ENCODE measurements around the gene TRPC4. TPM values are rescaled to one million over a fixed set of nuclear protein-coding genes. Genes with fewer than 3 reads are reported as not detected.

Gene TRPC4
- total RNA-seq, 1 experiment from 2014 or later: 0.22 TPM

DNA sequence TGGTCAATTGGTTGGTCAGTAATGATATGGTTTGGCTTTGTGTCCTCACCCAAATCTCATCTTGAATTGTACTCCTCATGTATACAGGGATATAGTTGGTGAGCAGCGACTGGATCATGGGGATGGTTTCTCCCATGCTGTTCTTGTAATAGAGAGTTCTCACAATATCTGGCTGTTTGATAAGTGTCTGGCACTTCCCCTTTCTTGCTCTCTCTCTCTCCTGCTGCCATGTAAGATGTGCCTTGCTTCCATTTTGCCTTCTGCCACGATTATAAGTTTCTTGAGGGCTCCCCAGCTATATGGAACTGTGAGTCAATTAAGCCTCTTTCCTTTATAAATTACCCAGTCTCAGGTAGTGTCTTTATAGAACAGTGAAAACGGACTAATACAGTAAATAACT is 120.7 kb downstream of the TRPC4 start:
- POLR2A ChIA-PET (ENCODE audit: unreplicated experiment): no interaction called here
- no peaks in the 10 kb centered on the region for H3K36me3 ChIP-seq (ENCODE audit: low read depth, low read length)
- H3K4me2 ChIP-seq (ENCODE audit: low read length): no peak overlapping the region
- TF ChIP-seq, protein P1, sequence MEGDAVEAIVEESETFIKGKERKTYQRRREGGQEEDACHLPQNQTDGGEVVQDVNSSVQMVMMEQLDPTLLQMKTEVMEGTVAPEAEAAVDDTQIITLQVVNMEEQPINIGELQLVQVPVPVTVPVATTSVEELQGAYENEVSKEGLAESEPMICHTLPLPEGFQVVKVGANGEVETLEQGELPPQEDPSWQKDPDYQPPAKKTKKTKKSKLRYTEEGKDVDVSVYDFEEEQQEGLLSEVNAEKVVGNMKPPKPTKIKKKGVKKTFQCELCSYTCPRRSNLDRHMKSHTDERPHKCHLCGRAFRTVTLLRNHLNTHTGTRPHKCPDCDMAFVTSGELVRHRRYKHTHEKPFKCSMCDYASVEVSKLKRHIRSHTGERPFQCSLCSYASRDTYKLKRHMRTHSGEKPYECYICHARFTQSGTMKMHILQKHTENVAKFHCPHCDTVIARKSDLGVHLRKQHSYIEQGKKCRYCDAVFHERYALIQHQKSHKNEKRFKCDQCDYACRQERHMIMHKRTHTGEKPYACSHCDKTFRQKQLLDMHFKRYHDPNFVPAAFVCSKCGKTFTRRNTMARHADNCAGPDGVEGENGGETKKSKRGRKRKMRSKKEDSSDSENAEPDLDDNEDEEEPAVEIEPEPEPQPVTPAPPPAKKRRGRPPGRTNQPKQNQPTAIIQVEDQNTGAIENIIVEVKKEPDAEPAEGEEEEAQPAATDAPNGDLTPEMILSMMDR (conservative IDR thresholded peaks at IDR 0.05; ENCODE audit: low read depth, low read length): no peak
- TF ChIP-seq EZH2phosphoT487 (IDR thresholded peaks at IDR 0.05; ENCODE audit: borderline replicate concordance, low read length) (no peak), EZH2 (IDR thresholded peaks at IDR 0.05; ENCODE audit: low read length, unreplicated experiment) (no peak)
- H3K4me3 ChIP-seq (ENCODE audit: low read length): no peak overlapping the region
- H3F3A ChIP-seq (ENCODE audit: low read length, unreplicated experiment): no peaks in the 10 kb centered on the region
- H3K4me1 ChIP-seq (ENCODE audit: insufficient read depth, low read length): peaks cover 14% of the 10 kb centered on the region; the same call in 1 of the 2 replicates
- no peaks in the 10 kb centered on the region for H3K9me2 ChIP-seq (replicated peaks; ENCODE audit: low read length)
- H3K9me3 ChIP-seq (ENCODE audit: low read length): no peaks in the 10 kb centered on the region
- intact Hi-C loops (cut with micrococcal nuclease): no loop called here
- DNase-seq (no peak), ATAC-seq (no peak)
- no peak overlapping the region for H2AFZ ChIP-seq (ENCODE audit: low read length)
- no peak overlapping the region for H3K9ac ChIP-seq (ENCODE audit: low read length)
- no peaks in the 10 kb centered on the region for H4K20me1 ChIP-seq (ENCODE audit: low read length)
- H3K27me3 ChIP-seq (ENCODE audit: low read length): no peaks in the 10 kb centered on the region
- no peaks in the 10 kb centered on the region for H3K79me2 ChIP-seq (ENCODE audit: low read length)
- CTCF ChIA-PET: no interaction called here
- H3K27ac ChIP-seq (ENCODE audit: low read length): no peak overlapping the region
- no TSS peak for BruUV-seq (replicated peaks)

DNA sequence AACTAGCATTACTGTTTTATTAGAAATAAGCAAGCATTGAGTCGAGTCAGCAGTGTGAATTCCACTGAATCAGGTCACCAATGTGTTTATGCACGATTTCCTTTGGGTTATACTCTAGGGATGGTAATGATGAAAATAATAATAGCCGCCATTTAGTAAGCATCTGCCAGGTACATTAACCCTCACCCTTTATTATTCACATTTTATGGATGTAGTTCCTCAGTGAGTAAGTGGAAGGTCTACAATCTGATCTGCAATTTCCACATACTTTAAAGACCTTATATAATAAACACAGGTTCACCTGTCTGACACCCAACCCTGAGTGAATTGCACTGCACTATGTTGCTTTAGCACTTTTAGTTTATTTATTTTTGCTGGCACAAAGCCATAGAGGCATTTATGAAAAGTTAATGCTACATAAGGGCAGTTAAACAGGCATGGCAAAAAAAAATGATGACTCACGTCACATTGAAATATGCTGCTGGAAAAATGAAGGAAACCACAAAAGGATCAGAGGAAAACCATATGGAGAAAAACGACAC is 122.4 kb downstream of the TRPC4 start:
- H4K20me1 ChIP-seq (ENCODE audit: low read length): no peaks in the 10 kb centered on the region
- peak; percentile 86 for DNase-seq
- BruUV-seq (replicated peaks): no TSS peak
- H3K4me1 ChIP-seq (ENCODE audit: insufficient read depth, low read length): peaks cover 14% of the 10 kb centered on the region; the same call in 1 of the 2 replicates
- H3K4me2 ChIP-seq (ENCODE audit: low read length): peak overlapping the region; percentile 30
- H3K36me3 ChIP-seq (ENCODE audit: low read depth, low read length): no peaks in the 10 kb centered on the region
- intact Hi-C loops (cut with micrococcal nuclease): no loop called here
- no peaks in the 10 kb centered on the region for H3K9me2 ChIP-seq (replicated peaks; ENCODE audit: low read length)
- TF ChIP-seq, protein P1 (conservative IDR thresholded peaks at IDR 0.05; ENCODE audit: low read depth, low read length): no peak
- no peak for TF ChIP-seq EZH2phosphoT487 (IDR thresholded peaks at IDR 0.05; ENCODE audit: borderline replicate concordance, low read length)
- ChIA-PET POLR2A (ENCODE audit: unreplicated experiment) (no interaction called here), CTCF (no interaction called here)
- H3K9me3 ChIP-seq (ENCODE audit: low read length): no peaks in the 10 kb centered on the region
- peak overlapping the region; percentile 35 for H3K27ac ChIP-seq (ENCODE audit: low read length)
- H2AFZ ChIP-seq (ENCODE audit: low read length): no peak overlapping the region; the same call in 1 of the 2 replicates
- no peaks in the 10 kb centered on the region for H3F3A ChIP-seq (ENCODE audit: low read length, unreplicated experiment)
- peak; percentile 67 for ATAC-seq
- H3K79me2 ChIP-seq (ENCODE audit: low read length): no peaks in the 10 kb centered on the region
- no peak overlapping the region for H3K4me3 ChIP-seq (ENCODE audit: low read length)
- no peak overlapping the region for H3K9ac ChIP-seq (ENCODE audit: low read length)
- no peaks in the 10 kb centered on the region for H3K27me3 ChIP-seq (ENCODE audit: low read length)

DNA sequence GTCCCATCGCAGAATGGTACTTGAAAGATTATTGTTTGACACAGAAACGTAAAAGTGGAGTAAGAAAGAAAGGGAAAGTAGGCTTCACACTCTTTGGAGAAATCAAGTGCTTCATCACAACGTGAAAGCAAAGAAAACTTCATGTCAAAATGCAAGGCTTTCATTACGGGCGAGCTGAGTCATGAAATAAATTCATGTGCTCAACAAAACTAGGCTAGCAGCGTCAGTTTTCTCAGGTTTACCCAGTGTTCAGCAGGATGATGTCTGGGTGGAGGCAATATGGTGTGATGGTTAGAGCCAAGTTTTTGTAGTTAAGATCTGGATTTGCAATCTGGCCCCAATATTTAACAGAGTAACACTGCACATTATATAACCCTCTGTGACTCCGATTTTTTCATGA is 128.0 kb downstream of the TRPC4 start:
- Histone ChIP-seq H3K9me2 (replicated peaks; ENCODE audit: low read length) (no peaks in the 10 kb centered on the region), H3F3A (ENCODE audit: low read length, unreplicated experiment) (no peaks in the 10 kb centered on the region), H3K4me1 (ENCODE audit: insufficient read depth, low read length) (peaks cover 1% of the 10 kb centered on the region; the same call in 1 of the 2 replicates), H3K4me3 (ENCODE audit: low read length) (no peak overlapping the region), H3K27me3 (ENCODE audit: low read length) (no peaks in the 10 kb centered on the region), H3K27ac (ENCODE audit: low read length) (no peak overlapping the region), H2AFZ (ENCODE audit: low read length) (peak overlapping the region; percentile 20; the same call in 1 of the 2 replicates), H3K9me3 (ENCODE audit: low read length) (no peaks in the 10 kb centered on the region), H3K9ac (ENCODE audit: low read length) (no peak overlapping the region), H3K4me2 (ENCODE audit: low read length) (no peak overlapping the region), H4K20me1 (ENCODE audit: low read length) (no peaks in the 10 kb centered on the region), H3K79me2 (ENCODE audit: low read length) (no peaks in the 10 kb centered on the region), H3K36me3 (ENCODE audit: low read depth, low read length) (no peaks in the 10 kb centered on the region)
- CTCF ChIA-PET: no interaction called here
- ATAC-seq (no peak), DNase-seq (no peak)
- TF ChIP-seq EZH2 (IDR thresholded peaks at IDR 0.05; ENCODE audit: low read length, unreplicated experiment): no peak
- TF ChIP-seq, protein P1 (conservative IDR thresholded peaks at IDR 0.05; ENCODE audit: low read depth, low read length): no peak
- no peak for TF ChIP-seq EZH2phosphoT487 (IDR thresholded peaks at IDR 0.05; ENCODE audit: borderline replicate concordance, low read length)
- intact Hi-C loops (cut with micrococcal nuclease): no loop called here
- POLR2A ChIA-PET (ENCODE audit: unreplicated experiment): no interaction called here
- no TSS peak for BruUV-seq (replicated peaks)
